WERI-Rb-1 (cell line): ENCODE measurements around the gene TBX15.
A peak's percentile ranks its signal among the peaks of the same experiment; 100 is the strongest.

Source experiments
- DNase-seq: peaks from one replicate; pipeline ENCODE4 v3.0.0-alpha.2; 2020
- H3K27ac ChIP-seq: fragments of 250-450 bp; sonication (Bioruptor Pico); 2 replicates; pipeline ENCODE4 v1.5.1; 2020; ENCODE audit warnings: mild to moderate bottlenecking, moderate library complexity
- H3K27me3 ChIP-seq: fragments of 250-450 bp; sonication (Bioruptor Pico); 2 replicates; pipeline ENCODE4 v1.5.1; 2021; ENCODE audit warnings: mild to moderate bottlenecking, low read depth, moderate library complexity; ENCODE audit not compliant: insufficient read depth, severe bottlenecking
- H3K36me3 ChIP-seq: fragments of 250-450 bp; sonication (Bioruptor Pico); 2 replicates; pipeline ENCODE4 v1.5.1; 2020; ENCODE audit warnings: mild to moderate bottlenecking, moderate library complexity
- H3K4me3 ChIP-seq: 2 replicates; pipeline ENCODE4 v1.5.1; 2011; ENCODE audit warnings: low read depth, mild to moderate bottlenecking, control low read depth, low read length
- H3K9me3 ChIP-seq: fragments of 250-450 bp; sonication (Bioruptor Pico); 2 replicates; pipeline ENCODE4 v1.5.1; 2021; ENCODE audit warnings: mild to moderate bottlenecking, moderate library complexity; ENCODE audit not compliant: severe bottlenecking
- CTCF ChIP-seq: IDR thresholded peaks from 2 replicates; pipeline ENCODE4 v1.5.1; 2011; ENCODE audit warnings: low read depth, mild to moderate bottlenecking, control low read depth, inconsistent platforms, low read length

TBX15 gene

GRCh38 chr1:118871582-118872171 is 116.5 kb downstream of the TBX15 start:
- H3K36me3 ChIP-seq, result no peaks in the 10 kb centered on the region
- no peak overlapping the region for H3K4me3 ChIP-seq
- H3K27ac ChIP-seq, result no peak overlapping the region
- DNase-seq, result peak; percentile 47
- TF ChIP-seq CTCF, result no peak
- no peaks in the 10 kb centered on the region for H3K9me3 ChIP-seq
- no peaks in the 10 kb centered on the region for H3K27me3 ChIP-seq

GRCh38 chr1:118868387-118868786 is 119.8 kb downstream of the TBX15 start:
- no peak for DNase-seq
- no peak overlapping the region for H3K4me3 ChIP-seq
- no peaks in the 10 kb centered on the region for H3K9me3 ChIP-seq
- no peak overlapping the region for H3K27ac ChIP-seq
- no peaks in the 10 kb centered on the region for H3K27me3 ChIP-seq
- no peak for TF ChIP-seq CTCF
- H3K36me3 ChIP-seq, result no peaks in the 10 kb centered on the region

GRCh38 chr1:118866330-118866729 is 121.8 kb downstream of the TBX15 start:
- TF ChIP-seq CTCF, result no peak
- H3K9me3 ChIP-seq, result no peaks in the 10 kb centered on the region
- H3K36me3 ChIP-seq, result no peaks in the 10 kb centered on the region

GRCh38 chr1:118863688-118864087 is 124.5 kb downstream of the TBX15 start:
- Histone ChIP-seq H3K4me3 (no peak overlapping the region), H3K9me3 (no peaks in the 10 kb centered on the region), H3K36me3 (no peaks in the 10 kb centered on the region), H3K27ac (no peak overlapping the region), H3K27me3 (no peaks in the 10 kb centered on the region)
- no peak for TF ChIP-seq CTCF
- DNase-seq, result no peak

More at GRCh38 chr1:118866330-118866729, 121.8 kb downstream of the TBX15 start:
- no peaks in the 10 kb centered on the region for H3K27me3 ChIP-seq
- DNase-seq, result no peak
- H3K27ac ChIP-seq, result no peak overlapping the region
- H3K4me3 ChIP-seq, result no peak overlapping the region

- no peak overlapping the region for H3K27ac ChIP-seq
- DNase-seq, result no peak
- TF ChIP-seq CTCF, result no peak
- no peaks in the 10 kb centered on the region for H3K36me3 ChIP-seq
- H3K9me3 ChIP-seq, result no peaks in the 10 kb centered on the region
- H3K27me3 ChIP-seq, result no peaks in the 10 kb centered on the region
- H3K4me3 ChIP-seq, result no peak overlapping the region
These were observed 125.4 kb downstream of the TBX15 start for GRCh38 chr1:118862755-118863154.

GRCh38 chr1:118861216-118861615 is 126.9 kb downstream of the TBX15 start:
- no peak for TF ChIP-seq CTCF
- Histone ChIP-seq H3K4me3 (no peak overlapping the region), H3K36me3 (no peaks in the 10 kb centered on the region), H3K27ac (no peak overlapping the region), H3K27me3 (no peaks in the 10 kb centered on the region), H3K9me3 (no peaks in the 10 kb centered on the region)
- no peak for DNase-seq
